GM18498 (cell line): ENCODE results near the gene UTF1.
"Not testable (repeated sequence)": the region's sequence is repeated elsewhere in the genome, so short reads cannot be mapped to it uniquely, and the experiment has no call there.

ENCODE experiments used
- ATAC-seq: cut with Tn5 transposase; IDR thresholded peaks from one replicate; pipeline ENCODE4 v1.9.1; 2021; ENCODE audit warnings: mild to moderate bottlenecking, moderate library complexity; ENCODE audit not compliant: unreplicated experiment

The UTF1 gene

GRCh38 chr10:133208466-133208865 lies 21.6 kb upstream of the UTF1 start:
- ATAC-seq, result no peak

DNA sequence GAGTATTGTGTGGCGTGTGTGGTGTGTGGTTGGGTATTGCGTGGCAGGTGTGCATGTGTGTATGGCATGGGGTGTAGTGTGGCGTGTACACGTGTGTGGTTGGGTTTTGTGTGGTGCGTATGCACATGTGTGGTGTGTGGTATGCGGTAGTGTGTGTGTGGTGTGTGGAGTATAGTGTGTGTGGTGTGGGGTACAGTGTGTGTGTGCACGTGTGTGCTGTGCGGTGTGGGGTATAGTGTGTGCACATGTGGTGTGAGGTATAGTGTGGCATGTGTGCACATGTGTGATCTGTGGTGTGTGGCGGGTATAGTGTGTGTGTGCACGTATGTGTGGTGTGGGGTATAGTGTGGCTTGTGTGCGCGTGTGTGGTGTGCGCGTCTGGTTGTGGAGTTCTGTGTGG lies 20.9 kb upstream of the UTF1 start:
- no peak for ATAC-seq

DNA sequence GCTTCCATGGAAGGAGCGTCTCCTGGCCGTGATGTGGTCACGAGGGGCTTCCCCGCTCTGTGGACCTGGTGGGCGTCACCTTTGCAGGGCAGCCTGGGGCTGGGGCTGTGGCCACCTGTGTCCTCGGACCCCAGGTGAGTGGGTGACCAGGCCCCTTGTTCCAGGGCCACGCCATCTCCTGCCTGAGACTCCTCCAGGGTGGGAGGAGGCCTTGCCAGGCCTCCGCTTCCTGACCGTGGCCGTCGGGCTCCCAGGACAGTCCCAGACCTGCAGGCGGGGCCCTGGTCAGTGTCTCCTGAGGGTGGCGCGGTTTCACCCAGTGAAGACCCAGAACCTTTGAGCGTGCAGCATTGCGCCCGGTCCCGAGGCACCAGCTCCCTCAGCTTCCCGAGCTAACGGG lies 20.4 kb upstream of the UTF1 start:
- ATAC-seq, result no peak

DNA sequence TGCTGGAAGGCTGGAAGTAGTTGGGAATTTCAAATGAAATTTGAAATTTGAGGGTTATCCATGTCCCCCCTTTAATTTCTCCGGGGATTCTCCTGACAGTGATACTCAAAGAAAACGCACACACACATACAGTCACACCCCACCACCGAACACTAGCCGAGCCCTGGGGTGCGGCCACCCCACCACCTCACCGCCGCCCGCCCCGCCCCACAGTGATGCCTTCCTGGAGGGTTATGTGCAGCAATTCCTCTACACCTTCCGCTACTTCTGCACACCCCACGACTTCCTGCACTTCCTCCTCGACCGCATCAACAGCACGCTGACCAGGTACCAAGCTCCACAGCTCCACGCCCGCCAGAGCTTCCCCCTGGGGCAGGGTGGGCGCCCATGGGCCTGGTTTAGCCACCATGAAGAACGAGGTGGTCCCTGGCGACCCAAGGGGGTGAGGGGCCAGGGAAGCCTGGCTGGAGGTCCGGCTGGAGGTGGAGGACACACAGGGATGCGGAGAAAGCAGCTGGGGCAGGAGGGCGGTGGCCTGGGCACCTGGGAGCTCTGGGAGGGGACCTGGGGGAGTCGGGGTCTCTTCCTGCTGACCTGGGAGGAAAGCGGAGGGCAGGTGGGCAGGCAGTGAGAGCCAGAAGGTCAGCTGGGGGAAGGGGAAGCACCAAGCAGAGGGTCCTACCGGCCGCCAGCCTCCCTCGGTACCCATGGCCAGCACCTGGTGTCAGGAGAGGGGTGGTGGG lies 19.4 kb upstream of the UTF1 start:
- no peak for ATAC-seq

DNA sequence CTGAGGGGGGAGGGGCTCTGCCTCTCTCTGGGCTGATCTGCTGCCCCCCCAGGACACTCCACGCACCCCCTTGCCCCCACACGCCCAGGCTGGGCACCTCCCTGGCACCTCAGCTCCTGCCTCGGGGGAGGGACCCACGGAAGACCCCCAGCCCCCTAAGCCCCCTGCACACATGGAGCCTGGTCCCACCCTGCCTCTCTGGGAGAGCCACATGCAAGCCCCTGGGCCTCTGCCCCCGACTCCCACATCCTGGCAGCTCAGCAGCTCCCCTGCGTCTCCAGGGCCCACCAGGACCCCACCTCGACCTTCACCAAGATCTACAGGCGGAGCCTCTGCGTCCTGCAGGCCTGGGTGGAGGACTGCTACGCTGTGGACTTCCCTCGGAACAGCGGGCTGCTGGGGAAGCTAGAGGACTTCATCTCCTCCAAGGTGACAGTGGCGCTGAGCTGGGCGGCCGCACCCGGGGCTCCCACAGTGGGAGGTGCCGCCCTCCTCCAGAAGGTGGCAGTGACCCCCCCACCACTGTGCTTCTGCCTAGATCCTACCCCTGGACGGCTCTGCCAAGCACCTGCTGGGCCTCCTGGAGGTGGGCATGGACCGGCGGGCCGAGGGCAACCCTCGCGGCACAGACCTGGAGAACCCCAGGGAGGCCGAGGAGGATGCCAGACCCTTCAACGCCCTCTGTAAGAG lies 18.7 kb upstream of the UTF1 start:
- ATAC-seq, result no peak

DNA sequence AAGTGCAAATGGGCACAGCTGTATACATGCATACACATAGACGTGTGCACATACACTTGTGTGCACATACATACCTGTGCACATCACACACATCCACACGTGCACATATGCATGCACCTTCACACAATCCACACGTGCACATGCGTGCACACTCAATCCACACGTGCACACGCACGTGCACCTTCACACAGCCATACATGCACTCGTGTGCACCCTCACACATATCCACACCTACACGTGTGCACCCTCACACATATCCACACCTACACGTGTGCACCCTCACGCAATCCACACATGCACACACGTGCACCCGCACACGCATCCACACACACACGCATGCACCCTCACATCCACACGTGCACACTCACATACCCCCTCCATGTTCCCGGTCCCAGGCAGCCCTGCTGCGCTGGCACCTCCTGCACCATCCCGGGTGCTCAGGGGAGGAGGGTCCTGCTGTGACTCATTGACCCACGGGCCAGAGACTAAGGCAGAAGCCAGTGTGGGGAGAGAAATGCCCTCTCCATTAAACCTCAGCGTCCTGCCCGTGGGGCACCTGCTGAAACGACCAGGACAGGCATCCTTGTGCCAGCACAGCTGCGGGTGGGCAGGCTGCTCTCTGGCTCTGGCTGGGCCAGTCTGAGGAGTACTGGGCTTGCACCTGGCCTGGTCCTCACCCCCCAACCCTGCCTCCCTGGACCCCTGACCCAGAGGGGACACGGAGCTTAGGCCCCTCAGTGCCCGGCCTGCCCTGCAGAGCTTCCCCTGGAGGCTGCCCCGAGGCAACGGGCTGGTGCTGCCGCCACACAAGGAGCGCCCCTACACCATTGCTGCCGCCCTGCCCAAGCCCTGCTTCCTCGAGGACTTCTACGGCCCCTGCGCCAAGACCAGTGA lies 17.8 kb upstream of the UTF1 start:
- ATAC-seq, result no peak

DNA sequence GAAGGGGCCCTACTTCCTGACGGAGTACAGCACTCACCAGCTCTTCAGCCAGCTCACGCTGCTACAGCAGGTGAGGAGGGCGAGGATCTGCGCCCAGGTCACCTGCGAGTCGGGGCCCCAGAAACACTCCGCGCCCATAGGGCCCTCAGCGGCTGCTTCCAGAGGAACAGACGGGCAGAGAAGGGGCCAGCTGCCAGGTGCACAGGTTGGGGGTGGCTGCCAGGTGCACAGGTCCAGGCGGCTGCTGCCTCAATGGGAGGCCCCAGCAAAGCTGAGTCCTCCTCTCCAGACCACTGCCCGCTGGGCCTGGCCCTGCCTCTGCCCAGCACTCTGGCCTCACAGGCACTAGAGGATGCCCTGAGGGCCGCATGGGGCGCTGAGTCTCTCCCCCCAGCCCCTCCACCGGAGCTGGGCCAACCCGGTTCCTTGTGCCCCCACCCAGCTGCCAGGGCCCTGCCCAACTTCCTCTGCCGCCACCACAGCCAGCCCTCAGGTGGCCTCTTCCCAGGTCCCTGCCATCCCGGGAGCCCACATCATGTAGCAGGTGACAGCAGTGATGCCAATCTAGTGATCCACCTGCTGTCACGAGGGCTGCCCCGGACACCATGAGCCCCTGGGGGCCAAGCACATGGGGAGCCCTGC lies 17.0 kb upstream of the UTF1 start:
- no peak for ATAC-seq

- ATAC-seq, result no peak
These were observed 16.2 kb upstream of the UTF1 start for GRCh38 chr10:133213641-133214467.

DNA sequence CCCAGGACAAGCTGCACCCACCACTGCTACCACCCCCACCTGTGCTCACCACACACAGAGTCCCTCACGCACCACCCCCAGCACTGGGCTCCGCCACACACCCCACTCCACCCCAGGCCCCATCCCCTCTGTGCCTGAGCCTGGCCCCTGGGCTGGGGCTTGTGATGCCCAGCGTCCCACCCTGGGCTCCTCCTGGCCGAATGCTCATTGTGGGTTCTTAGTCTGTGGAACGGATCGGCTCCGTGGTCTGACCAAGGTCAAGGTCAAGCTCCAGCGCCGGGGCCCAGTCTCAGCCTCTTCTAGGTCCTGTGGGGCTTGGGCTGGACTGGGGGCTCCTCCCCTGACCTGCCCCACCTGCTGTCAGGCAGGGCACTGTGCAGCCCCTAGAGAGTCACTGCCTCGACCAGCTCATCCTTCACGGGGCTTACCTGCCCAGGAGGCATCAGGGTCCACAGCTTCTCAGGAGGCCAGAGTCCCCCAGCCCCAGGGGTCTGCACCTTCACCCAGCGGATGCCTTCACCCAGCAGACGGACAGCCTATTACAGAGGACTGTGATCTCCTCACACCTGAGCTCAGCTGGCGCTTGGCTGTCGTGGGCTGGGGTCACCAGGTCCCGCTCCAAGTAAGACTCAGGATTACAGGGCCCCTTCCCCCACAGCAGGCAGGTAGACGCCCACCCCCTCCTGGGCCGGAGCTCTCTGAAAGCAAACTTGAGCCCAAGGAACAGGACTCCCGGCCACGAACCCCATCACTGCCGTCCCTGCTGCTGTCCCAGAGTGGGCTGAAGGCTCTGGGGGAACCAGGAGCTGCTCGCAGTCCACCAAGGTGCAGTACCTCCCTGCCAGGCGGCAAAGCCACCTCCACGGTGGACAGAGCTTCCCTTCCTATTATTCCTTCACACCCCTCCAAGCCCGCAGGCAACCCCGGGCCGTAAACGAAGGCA lies 15.3 kb upstream of the UTF1 start:
- no peak for ATAC-seq

GRCh38 chr10:133215586-133215985 lies 14.4 kb upstream of the UTF1 start:
- no peak for ATAC-seq

DNA sequence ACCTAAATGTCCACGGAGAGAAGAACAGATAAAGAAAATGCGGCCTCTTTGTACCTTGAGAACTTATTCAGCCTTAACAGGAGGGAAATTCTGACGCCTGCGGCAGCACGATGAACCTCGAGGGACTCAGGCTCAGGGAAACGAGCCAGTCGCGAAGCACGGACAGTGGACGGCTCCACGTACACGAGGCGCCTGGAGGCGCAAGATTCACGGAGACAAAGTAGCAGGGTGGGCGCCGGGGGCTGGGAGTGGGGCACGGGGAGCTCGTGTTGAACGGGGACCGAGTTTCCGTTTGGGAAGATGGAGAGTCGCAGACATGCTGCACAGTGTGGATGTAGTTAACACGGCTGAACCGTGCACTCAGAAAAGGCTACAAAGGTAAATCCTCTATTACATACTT lies 13.2 kb upstream of the UTF1 start:
- ATAC-seq, result no peak

- no peak for ATAC-seq
These were observed 12.0 kb upstream of the UTF1 start for GRCh38 chr10:133217800-133218589.

DNA sequence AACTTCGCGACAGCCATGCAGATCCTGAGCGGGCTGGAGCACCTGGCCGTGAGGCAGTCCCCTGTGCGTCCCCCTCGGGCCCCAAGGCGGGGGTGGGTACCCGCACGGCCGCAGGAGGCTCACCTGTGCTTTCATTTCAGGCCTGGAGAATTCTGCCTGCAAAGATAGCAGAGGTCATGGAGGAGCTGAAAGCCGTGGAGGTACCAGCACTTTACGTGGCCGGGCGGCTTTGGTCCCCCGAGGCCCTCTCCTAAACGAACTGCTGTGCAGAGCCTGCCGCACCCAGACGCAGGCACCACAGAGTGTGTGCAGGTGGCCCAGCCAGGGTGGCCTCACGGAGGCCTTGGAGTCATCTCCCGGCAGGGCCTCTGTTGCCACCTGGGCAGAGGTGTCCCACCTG lies 11.1 kb upstream of the UTF1 start:
- ATAC-seq, result no peak

DNA sequence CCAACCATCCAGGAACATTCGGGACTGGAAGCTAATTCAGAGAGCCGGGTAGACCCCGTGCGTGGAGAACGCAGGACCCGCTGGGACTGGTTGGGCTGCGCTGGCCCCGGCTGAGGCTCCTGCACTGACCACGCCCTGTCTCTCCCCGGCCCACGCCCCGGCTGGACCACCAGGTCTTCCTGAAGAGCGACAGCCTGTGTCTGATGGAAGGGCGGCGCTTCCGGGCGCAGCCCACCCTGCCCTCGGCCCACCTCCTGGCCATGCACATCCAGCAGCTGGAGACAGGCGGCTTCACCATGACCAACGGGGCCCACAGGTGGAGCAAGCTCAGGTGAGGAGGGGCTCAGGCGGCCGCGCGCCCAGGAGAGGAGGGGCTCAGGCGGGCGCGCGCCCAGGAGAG lies 10.2 kb upstream of the UTF1 start:
- no peak for ATAC-seq

DNA sequence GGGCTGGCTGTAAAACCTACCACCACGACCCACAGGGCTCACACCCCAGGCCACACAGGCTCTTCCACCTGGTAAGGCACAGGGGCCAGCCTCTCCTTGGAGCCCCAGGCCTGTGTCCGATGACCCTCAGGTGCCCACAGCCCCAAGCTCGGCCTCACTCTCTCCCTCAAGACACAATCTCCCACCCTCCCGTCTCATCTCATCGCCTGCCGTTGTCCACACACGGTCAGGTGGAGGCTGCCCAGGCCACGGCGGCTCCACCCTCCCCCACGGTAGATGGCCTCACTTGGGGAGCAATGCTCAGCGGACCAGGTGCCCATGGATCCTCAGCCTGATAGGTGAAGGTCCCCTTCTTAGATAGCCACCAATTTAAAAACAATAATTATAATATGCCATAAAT lies 8.7 kb upstream of the UTF1 start:
- no peak for ATAC-seq

DNA sequence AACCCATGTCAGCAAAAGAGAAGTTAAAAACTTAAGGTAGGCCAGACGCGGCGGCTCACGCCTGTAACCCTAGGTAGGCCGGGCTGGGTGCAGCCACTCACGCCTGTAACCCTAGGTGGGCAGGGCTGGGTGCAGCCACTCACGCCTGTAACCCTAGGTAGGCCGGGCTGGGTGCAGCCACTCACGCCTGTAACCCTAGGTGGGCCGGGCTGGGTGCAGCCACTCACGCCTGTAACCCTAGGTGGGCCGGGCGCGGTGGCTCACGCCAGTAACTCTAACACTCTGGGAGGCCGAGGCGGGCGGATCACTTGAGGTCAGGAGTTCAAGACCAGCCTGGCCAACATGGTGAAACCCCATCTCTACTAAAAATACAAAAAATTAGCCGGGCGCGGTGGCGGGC lies 8.3 kb upstream of the UTF1 start:
- not testable (repeated sequence) for ATAC-seq

DNA sequence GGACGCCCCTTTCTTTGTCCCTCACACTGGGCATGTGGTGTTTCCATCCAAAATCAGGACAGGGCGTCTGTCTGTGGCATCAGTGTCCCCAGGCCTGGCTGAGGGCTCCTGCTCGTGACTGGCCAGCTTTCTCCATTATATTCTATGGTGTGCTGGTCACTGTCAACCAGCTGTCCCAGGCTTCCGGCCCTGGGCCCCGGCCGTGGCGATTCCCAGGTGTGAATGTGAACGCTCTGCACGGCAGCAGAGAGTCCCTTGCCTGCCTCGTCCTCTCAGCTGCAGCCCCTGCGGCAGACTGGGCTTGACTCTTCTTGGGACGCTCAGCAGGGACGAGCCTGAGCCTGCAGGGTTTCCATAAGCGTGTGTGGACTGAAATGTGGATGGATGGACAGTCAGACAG lies 5.9 kb upstream of the UTF1 start:
- ATAC-seq, result no peak

DNA sequence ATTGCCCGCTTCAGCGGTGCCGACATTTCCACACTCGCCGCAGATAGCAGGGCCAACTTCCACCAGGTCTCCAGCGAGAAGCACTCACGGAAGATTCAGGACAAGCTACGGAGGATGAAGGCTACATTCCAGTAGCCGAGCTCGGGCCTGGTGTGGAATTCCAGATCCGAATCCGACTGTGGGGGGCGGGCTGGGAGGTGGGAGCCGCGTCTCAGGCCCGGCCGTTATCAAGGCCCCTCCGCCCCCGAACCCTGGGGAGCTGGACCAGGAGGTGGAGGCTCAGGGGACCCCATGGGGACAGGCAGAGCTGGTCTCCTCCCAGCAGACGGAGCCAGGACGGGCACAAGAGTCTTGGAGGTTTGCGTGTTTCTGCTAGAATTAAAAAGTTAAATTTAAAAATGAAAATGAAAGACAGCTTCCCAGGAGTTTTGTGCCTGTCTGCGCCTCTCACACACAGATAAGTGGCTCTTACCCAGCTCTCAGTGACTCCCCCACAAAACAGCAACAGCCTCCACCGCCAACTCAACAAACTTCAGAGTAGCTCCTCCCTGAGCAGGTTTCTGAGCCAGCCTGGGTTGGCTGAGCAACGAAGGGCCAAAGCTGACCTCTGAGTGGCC lies 5.2 kb upstream of the UTF1 start:
- ATAC-seq, result no peak
